HCT116 (cell line): ENCODE data around the gene MRAS. TPM values are rescaled to one million over a fixed set of nuclear protein-coding genes. Genes with fewer than 3 reads are reported as not detected.

Source experiments
- ATAC-seq: fragments of 200-7000 bp; cut with Tn5 transposase; 2 replicates; pipeline ENCODE4 v1.9.1; 2020; ENCODE audit warnings: mild to moderate bottlenecking, moderate library complexity
- BruUV-seq: library from RNA; stranded (reverse); fragments of 400-500 nt; replicated peaks from 2 replicates; lab custom pipeline; 2021; lab: Mats Ljungman, UMichigan
- CTCF ChIA-PET: fragments of 300-600 bp; sonication (Branson Sonifier 250); formaldehyde crosslinking; loops from one replicate; lab custom pipeline; 2021; ENCODE audit warnings: antibody characterized with exemption; lab: Charles Lee
- POLR2A ChIA-PET: fragments of 300-600, 350-600 bp; sonication (Branson Sonifier 250); formaldehyde crosslinking; loops from one replicate; lab custom pipeline; 2021; ENCODE audit warnings: antibody characterized with exemption; lab: Charles Lee
- RAD21 ChIA-PET, 2 experiments: fragments of 300-600 bp; sonication (Branson Sonifier 250); formaldehyde crosslinking; loops; one replicate each; lab custom pipeline; 2023; ENCODE audit warnings: low total read pairs in 2 of 2; ENCODE audit not compliant: uncharacterized antibody in 2 of 2, unreplicated experiment in 2 of 2, low non-redundant PET in 1 of 2; lab: Charles Lee
- DNase-seq: peaks from one replicate; pipeline ENCODE4 v3.0.0-alpha.2; 2010; ENCODE audit warnings: low read depth, low spot score
- H2AFZ ChIP-seq: fragments of 200-600 bp; shearing (Covaris generic), sonication (generic); 2 replicates; pipeline ENCODE4 v1.6.1; 2017; ENCODE audit warnings: low read depth, mixed run types, mixed read lengths, antibody characterized with exemption, low read length; ENCODE audit not compliant: poor library complexity, severe bottlenecking
- H3K27ac ChIP-seq: 2 replicates; pipeline ENCODE4 v1.5.1; 2012; ENCODE audit warnings: low read depth, low read length
- H3K27me3 ChIP-seq: fragments of 200-600 bp; sonication (generic); 2 replicates; pipeline ENCODE4 v1.6.1; 2016; ENCODE audit warnings: mixed run types, low read length, mixed read lengths; ENCODE audit not compliant: insufficient read depth
- H3K36me3 ChIP-seq, 2 experiments: fragments of 200-500 bp in 1 of 2; fragments of 200-600 bp in 1 of 2; sonication (Bioruptor generic) in 1 of 2; sonication (generic) in 1 of 2; 2 replicates each; pipeline versions ENCODE4 v1.5.1 to v1.6.1; 2014 to 2016; ENCODE audit warnings: low read length in 2 of 2, inconsistent platforms in 1 of 2, mixed read lengths in 1 of 2, mixed run types in 1 of 2; ENCODE audit not compliant: insufficient read depth in 2 of 2, control insufficient read depth in 1 of 2
- H3K4me1 ChIP-seq, 2 experiments: fragments of 200-600 bp in 1 of 2; sonication (generic) in 1 of 2; 2 replicates each; pipeline versions ENCODE4 v1.5.1 to v1.6.1; 2012 to 2017; ENCODE audit warnings: low read length in 2 of 2, inconsistent platforms in 1 of 2, mild to moderate bottlenecking in 1 of 2, mixed read lengths in 1 of 2, mixed run types in 1 of 2, moderate library complexity in 1 of 2; ENCODE audit not compliant: insufficient read depth in 2 of 2, control insufficient read depth in 1 of 2
- H3K4me2 ChIP-seq: fragments of 200-600 bp; sonication (generic); 2 replicates; pipeline ENCODE4 v1.6.1; 2017; ENCODE audit warnings: mixed run types, low read length, mixed read lengths
- H3K4me3 ChIP-seq, 2 experiments: fragments of 200-600 bp in 1 of 2; sonication (generic) in 1 of 2; replicated peaks in 1 of 2; 2 replicates each; pipeline ENCODE4 v1.5.1; 2011 to 2016; ENCODE audit warnings: low read length in 2 of 2, control low read depth in 1 of 2, low read depth in 1 of 2, mild to moderate bottlenecking in 1 of 2, mixed read lengths in 1 of 2, mixed run types in 1 of 2
- H3K79me2 ChIP-seq: fragments of 200-600 bp; sonication (generic); 2 replicates; pipeline ENCODE4 v1.6.1; 2017; ENCODE audit warnings: mild to moderate bottlenecking, mixed run types, low read length, moderate library complexity, mixed read lengths; ENCODE audit not compliant: insufficient read depth
- H3K9ac ChIP-seq: fragments of 200-600 bp; sonication (generic); 2 replicates; pipeline ENCODE4 v1.6.1; 2016; ENCODE audit warnings: low read length, mixed read lengths
- H3K9me2 ChIP-seq: fragments of 200-600 bp; sonication (generic), shearing (Covaris generic); 2 replicates; pipeline ENCODE4 v1.6.1; 2017; ENCODE audit warnings: mixed run types, mild to moderate bottlenecking, moderate library complexity; ENCODE audit not compliant: insufficient read depth
- H3K9me3 ChIP-seq, 2 experiments: fragments of 200-500 bp in 1 of 2; fragments of 200-600 bp in 1 of 2; sonication (Bioruptor generic) in 1 of 2; sonication (generic) in 1 of 2; 2 replicates each; pipeline ENCODE4 v1.6.1; 2014 to 2017; ENCODE audit warnings: low read length in 2 of 2, mixed read lengths in 2 of 2, inconsistent platforms in 1 of 2, low read depth in 1 of 2, mild to moderate bottlenecking in 1 of 2, mixed run types in 1 of 2, moderate library complexity in 1 of 2; ENCODE audit not compliant: control insufficient read depth in 1 of 2, insufficient read depth in 1 of 2
- H4K20me1 ChIP-seq: fragments of 200-600 bp; sonication (generic), shearing (Covaris generic); 2 replicates; pipeline ENCODE4 v1.6.1; 2017; ENCODE audit warnings: mixed run types, mild to moderate bottlenecking, moderate library complexity; ENCODE audit not compliant: insufficient read depth
- ATF3 ChIP-seq: IDR thresholded peaks from 2 replicates; pipeline ENCODE4 v1.6.1; 2012
- CBX3 ChIP-seq: IDR thresholded peaks from 2 replicates; pipeline ENCODE4 v1.6.1; 2012; ENCODE audit warnings: low read depth
- CEBPB ChIP-seq: IDR thresholded peaks from 2 replicates; pipeline ENCODE4 v1.6.1; 2012; ENCODE audit warnings: low read depth
- CTCF ChIP-seq, 3 experiments: fragments of 200-600 bp in 1 of 3; sonication (generic) in 1 of 3; IDR thresholded peaks in 2 of 3; conservative IDR thresholded peaks in 1 of 3; 2 replicates each; pipeline ENCODE4 v1.5.1; 2012 to 2017; ENCODE audit warnings: low read depth in 2 of 3, low read length in 2 of 3, antibody characterized with exemption in 1 of 3, borderline replicate concordance in 1 of 3, control low read depth in 1 of 3, mild to moderate bottlenecking in 1 of 3, mixed read lengths in 1 of 3, mixed run types in 1 of 3, moderate library complexity in 1 of 3; ENCODE audit not compliant: insufficient read depth in 1 of 3
- EGR1 ChIP-seq: IDR thresholded peaks from 2 replicates; pipeline ENCODE4 v1.6.1; 2012; ENCODE audit warnings: low read depth
- ELF1 ChIP-seq: IDR thresholded peaks from 2 replicates; pipeline ENCODE4 v1.6.1; 2012; ENCODE audit warnings: low read depth, borderline replicate concordance
- EZH2 ChIP-seq: fragments of 200-600 bp; sonication (generic); IDR thresholded peaks from 2 replicates; pipeline ENCODE4 v1.6.1; 2017; ENCODE audit warnings: antibody characterized with exemption, mixed run types
- FOSL1 ChIP-seq: IDR thresholded peaks from 2 replicates; pipeline ENCODE4 v1.6.1; 2012; ENCODE audit warnings: low read depth
- JUND ChIP-seq: IDR thresholded peaks from 2 replicates; pipeline ENCODE4 v1.6.1; 2012
- RAD21 ChIP-seq: IDR thresholded peaks from 2 replicates; pipeline ENCODE4 v1.6.1; 2012; ENCODE audit warnings: low read depth, mild to moderate bottlenecking
- REST ChIP-seq: IDR thresholded peaks from 2 replicates; pipeline ENCODE4 v1.6.1; 2012; ENCODE audit warnings: low read depth
- SIN3A ChIP-seq: IDR thresholded peaks from 2 replicates; pipeline ENCODE4 v1.6.1; 2012; ENCODE audit warnings: low read depth
- SP1 ChIP-seq: IDR thresholded peaks from 2 replicates; pipeline ENCODE4 v1.6.1; 2012; ENCODE audit warnings: low read depth
- SRF ChIP-seq: IDR thresholded peaks from 2 replicates; pipeline ENCODE4 v1.6.1; 2012; ENCODE audit warnings: low read depth
- TCF7L2 ChIP-seq: IDR thresholded peaks from 2 replicates; pipeline ENCODE4 v1.7.0; 2011; ENCODE audit warnings: borderline replicate concordance, inconsistent platforms; ENCODE audit not compliant: insufficient read depth, insufficient read length; ENCODE audit errors: extremely low read depth
- YY1 ChIP-seq: IDR thresholded peaks from 2 replicates; pipeline ENCODE4 v1.6.1; 2011; ENCODE audit warnings: low read length, low read depth, moderate library complexity, mild to moderate bottlenecking; ENCODE audit not compliant: insufficient replicate concordance; ENCODE audit errors: extremely low read depth
- ZFX ChIP-seq: fragments of 450-650 bp; IDR thresholded peaks from 2 replicates; pipeline ENCODE4 v1.6.1; 2017
- intact Hi-C: fragments of 100-400 bp; cut with micrococcal nuclease; formaldehyde crosslinking; loops from 2 replicates; pipeline ENCODE4 v1.10.0; 2022
- total RNA-seq: library from RNA; stranded (reverse); gene quantifications from one replicate; pipeline ENCODE4 v1.2.1, GENCODE V29; 2021; ENCODE audit not compliant: unreplicated experiment
- TF ChIP-seq, protein P1 (sequence below): IDR thresholded peaks from 2 replicates; pipeline ENCODE4 v1.6.1; 2011; ENCODE audit warnings: mild to moderate bottlenecking, low read length, moderate library complexity; ENCODE audit not compliant: insufficient replicate concordance; ENCODE audit errors: extremely low read depth
- TF ChIP-seq, protein P2 (sequence below): IDR thresholded peaks from 2 replicates; pipeline ENCODE4 v1.6.1; 2012

MRAS gene
- total RNA-seq, 1 experiment from 2014 or later, result 13.5 TPM

GRCh38 chr3:138389841-138390581, 41.6 kb downstream of the MRAS start:
- POLR2A ChIA-PET, result no interaction called here
- no peaks in the 10 kb centered on the region for H4K20me1 ChIP-seq
- H2AFZ ChIP-seq, result no peak overlapping the region
- no peaks in the 10 kb centered on the region for H3K36me3 ChIP-seq
- no TSS peak for BruUV-seq
- H3K79me2 ChIP-seq, result no peaks in the 10 kb centered on the region
- CTCF ChIA-PET, result interaction anchor here (0.6 to 3.4 kb wide), 4 partner anchors 27 to 537 kb away, joined by 3 to 15 read pairs (median 4); no protein-coding TSS in a partner anchor
- H3K9me3 ChIP-seq, result no peaks in the 10 kb centered on the region
- peak overlapping the region; percentile 79 for H3K4me2 ChIP-seq
- intact Hi-C loops, result no loop called here
- H3K9me2 ChIP-seq, result no peaks in the 10 kb centered on the region
- RAD21 ChIA-PET, result no interaction called here
- H3K9ac ChIP-seq, result peak overlapping the region; percentile 57
- ATAC-seq (peak; percentile 94), DNase-seq (peak; percentile 76)
- H3K4me1 ChIP-seq, result peaks cover 21 to 26% of the 10 kb centered on the region in 2 experiments
- peak overlapping the region; percentile 53 for H3K27ac ChIP-seq
- no peaks in the 10 kb centered on the region for H3K27me3 ChIP-seq
- peak overlapping the region in 1 of 2 experiments; percentile 43; a peak in 2 of 4 replicates for H3K4me3 ChIP-seq
- TF ChIP-seq JUND, result peak; percentile 96
- TF ChIP-seq, protein P1, sequence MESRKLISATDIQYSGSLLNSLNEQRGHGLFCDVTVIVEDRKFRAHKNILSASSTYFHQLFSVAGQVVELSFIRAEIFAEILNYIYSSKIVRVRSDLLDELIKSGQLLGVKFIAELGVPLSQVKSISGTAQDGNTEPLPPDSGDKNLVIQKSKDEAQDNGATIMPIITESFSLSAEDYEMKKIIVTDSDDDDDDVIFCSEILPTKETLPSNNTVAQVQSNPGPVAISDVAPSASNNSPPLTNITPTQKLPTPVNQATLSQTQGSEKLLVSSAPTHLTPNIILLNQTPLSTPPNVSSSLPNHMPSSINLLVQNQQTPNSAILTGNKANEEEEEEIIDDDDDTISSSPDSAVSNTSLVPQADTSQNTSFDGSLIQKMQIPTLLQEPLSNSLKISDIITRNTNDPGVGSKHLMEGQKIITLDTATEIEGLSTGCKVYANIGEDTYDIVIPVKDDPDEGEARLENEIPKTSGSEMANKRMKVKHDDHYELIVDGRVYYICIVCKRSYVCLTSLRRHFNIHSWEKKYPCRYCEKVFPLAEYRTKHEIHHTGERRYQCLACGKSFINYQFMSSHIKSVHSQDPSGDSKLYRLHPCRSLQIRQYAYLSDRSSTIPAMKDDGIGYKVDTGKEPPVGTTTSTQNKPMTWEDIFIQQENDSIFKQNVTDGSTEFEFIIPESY, result no peak
- peak; percentile 67 for TF ChIP-seq EGR1
- no peak for TF ChIP-seq REST
- TF ChIP-seq YY1, result no peak
- peak; percentile 89 for TF ChIP-seq CBX3
- no peak for TF ChIP-seq ELF1
- TF ChIP-seq EZH2, result no peak
- peak; percentile 59 for TF ChIP-seq CEBPB
- peak; percentile 87 for TF ChIP-seq ATF3
- peak; percentile 94 for TF ChIP-seq FOSL1
- TF ChIP-seq, protein P2, sequence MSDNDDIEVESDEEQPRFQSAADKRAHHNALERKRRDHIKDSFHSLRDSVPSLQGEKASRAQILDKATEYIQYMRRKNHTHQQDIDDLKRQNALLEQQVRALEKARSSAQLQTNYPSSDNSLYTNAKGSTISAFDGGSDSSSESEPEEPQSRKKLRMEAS, result peak; percentile 69; the same call in 1 of the 2 replicates
- TF ChIP-seq ZFX, result no peak
- TF ChIP-seq TCF7L2, result no peak
- no peak for TF ChIP-seq RAD21
- peak; percentile 20; the same call in 1 of the 2 replicates for TF ChIP-seq SIN3A
- peak; percentile 31; the same call in 1 of the 2 replicates for TF ChIP-seq SRF
- peak; percentile 84 for TF ChIP-seq SP1
- TF ChIP-seq CTCF (IDR thresholded peaks at IDR 0.05 in 2 of 3, conservative IDR thresholded peaks at IDR 0.05 in 1 of 3; ENCODE audit: borderline replicate concordance in 1 of 3, insufficient read depth in 1 of 3, low read depth in 2 of 3, low read length in 2 of 3), result no peak
